ENCODE data around the gene ADORA2B. TPM values are rescaled to one million over a fixed set of nuclear protein-coding genes. Genes with fewer than 3 reads are reported as not detected.

Gene ADORA2B
- total and polyA plus RNA-seq, 12 donors: 0.18 to 2.0 (median 0.64) TPM

DNA sequence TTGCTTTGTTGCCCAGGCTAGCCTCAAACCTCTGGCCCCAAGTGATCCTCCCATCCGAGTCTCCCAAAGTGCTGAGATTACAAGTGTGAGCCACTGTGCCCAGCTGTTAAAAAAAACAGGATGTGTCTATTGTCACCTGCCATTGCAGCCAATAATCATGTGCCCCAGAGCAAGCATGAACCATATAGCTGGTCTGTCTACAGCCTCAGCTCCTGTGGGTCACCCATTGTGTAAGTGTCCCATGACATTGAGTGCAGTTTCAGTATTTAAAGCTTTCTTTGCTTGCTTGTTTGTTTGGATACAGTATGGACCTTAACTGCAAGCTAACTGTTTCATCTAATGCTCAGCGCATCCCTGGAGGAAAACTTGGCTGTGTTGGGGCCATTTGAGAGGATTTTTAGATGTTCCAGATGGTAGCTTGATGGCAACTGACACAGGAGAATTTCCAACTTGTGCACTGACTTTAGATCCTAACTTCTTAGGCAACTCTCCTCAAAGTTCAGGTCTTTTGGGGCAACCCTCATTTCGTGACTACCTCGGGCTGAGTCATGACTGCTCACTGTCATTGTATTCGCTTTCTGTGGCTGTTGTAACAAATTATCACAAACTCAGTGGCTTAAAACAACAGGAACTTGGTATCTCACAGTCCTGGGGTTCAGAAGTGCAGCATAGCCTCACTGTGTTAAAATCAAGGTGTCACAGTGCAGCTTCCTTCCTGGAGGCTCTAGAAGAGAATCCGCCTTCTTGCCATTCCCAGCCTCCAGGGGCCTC, 30.3 kb upstream of the ADORA2B start:
- Histone ChIP-seq H3K9me3 (peaks cover 0 to 6% (median 0%) of the 10 kb centered on the region in 11 donors), H3K4me1 (peaks cover 4 to 34% (median 22%) of the 10 kb centered on the region in 9 donors), H3K4me3 (no peak overlapping the region), H3K27ac (peak overlapping the region in 5 of 10 donors; percentile 22 to 61 (median 35)), H3K36me3 (no peaks in the 10 kb centered on the region), H3K27me3 (peaks cover 0 to 19% (median 7%) of the 10 kb centered on the region in 7 donors)
- WGBS, 2 donors: 82 to 94% methylated on average over 6 of the region's 6 CpGs
- intact Hi-C loops (cut with DNase I): no loop called here
- ATAC-seq (no peak), DNase-seq (no peak)
- TF ChIP-seq, protein P1, sequence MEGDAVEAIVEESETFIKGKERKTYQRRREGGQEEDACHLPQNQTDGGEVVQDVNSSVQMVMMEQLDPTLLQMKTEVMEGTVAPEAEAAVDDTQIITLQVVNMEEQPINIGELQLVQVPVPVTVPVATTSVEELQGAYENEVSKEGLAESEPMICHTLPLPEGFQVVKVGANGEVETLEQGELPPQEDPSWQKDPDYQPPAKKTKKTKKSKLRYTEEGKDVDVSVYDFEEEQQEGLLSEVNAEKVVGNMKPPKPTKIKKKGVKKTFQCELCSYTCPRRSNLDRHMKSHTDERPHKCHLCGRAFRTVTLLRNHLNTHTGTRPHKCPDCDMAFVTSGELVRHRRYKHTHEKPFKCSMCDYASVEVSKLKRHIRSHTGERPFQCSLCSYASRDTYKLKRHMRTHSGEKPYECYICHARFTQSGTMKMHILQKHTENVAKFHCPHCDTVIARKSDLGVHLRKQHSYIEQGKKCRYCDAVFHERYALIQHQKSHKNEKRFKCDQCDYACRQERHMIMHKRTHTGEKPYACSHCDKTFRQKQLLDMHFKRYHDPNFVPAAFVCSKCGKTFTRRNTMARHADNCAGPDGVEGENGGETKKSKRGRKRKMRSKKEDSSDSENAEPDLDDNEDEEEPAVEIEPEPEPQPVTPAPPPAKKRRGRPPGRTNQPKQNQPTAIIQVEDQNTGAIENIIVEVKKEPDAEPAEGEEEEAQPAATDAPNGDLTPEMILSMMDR (IDR thresholded peaks at IDR 0.05): no peak

DNA sequence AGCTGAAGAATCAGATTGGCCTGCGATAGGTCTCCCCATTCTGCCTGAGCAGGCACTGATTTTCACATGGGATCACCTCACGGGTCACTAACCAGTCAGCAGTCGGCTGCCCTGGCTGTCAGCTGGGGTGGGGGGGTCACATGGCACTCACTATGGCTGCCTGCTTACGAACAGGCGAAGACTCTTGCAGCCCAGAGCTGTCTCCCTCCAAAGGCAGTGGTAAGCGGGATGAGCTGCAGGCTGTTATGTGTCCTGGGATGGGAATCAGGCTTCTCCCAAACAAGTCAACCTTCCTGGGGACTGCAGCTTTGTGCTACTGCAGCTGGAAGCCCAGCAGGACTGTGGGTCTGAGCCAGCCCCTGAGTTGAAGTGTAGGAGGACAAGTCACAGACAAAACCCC, 29.0 kb upstream of the ADORA2B start:
- peaks cover 0 to 6% (median 0%) of the 10 kb centered on the region in 11 donors for H3K9me3 ChIP-seq
- intact Hi-C loops (cut with DNase I): no loop called here
- DNase-seq: no peak
- 94 to 97% methylated on average over 6 of the region's 6 CpGs for WGBS, 2 donors
- H3K4me1 ChIP-seq: peaks cover 4 to 34% (median 22%) of the 10 kb centered on the region in 9 donors
- TF ChIP-seq, protein P1 (IDR thresholded peaks at IDR 0.05): no peak
- peaks cover 0 to 19% (median 7%) of the 10 kb centered on the region in 7 donors for H3K27me3 ChIP-seq
- no peaks in the 10 kb centered on the region for H3K36me3 ChIP-seq
- H3K27ac ChIP-seq: no peak overlapping the region
- no peak for ATAC-seq
- no peak overlapping the region for H3K4me3 ChIP-seq

DNA sequence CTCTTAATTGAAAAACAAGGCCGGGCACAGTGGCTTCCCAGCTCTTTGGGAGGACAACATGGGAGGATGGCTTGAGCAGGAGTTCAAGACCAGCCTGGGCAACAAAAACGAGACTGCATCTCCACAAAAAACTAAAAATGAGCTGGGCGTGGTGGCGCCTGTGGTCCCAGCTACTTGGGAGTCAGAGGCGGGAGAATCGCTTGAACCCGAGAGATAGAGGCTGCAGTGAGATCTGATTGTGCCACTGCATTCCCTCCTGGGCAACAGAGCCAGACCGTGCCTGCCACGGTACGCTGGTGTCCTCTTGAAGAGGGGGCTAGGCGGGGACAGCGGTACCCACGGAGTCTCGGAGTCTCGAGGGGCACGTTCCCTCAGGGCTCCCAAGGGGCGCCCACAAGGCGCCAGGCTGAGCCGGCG, 27.9 kb upstream of the ADORA2B start:
- DNase-seq (no peak), ATAC-seq (no peak)
- intact Hi-C loops (cut with DNase I): no loop called here
- H3K27ac ChIP-seq: no peak overlapping the region
- WGBS, 2 donors: 49 to 51% methylated on average over 20 of the region's 20 CpGs
- peaks cover 0 to 19% (median 7%) of the 10 kb centered on the region in 7 donors for H3K27me3 ChIP-seq
- no peaks in the 10 kb centered on the region for H3K36me3 ChIP-seq
- H3K4me3 ChIP-seq: peak overlapping the region in 5 of 10 donors; percentile 21 to 41 (median 35)
- peaks cover 4 to 36% (median 22%) of the 10 kb centered on the region in 9 donors for H3K4me1 ChIP-seq
- peaks cover 0 to 6% (median 0%) of the 10 kb centered on the region in 11 donors for H3K9me3 ChIP-seq
- TF ChIP-seq, protein P1 (IDR thresholded peaks at IDR 0.05): no peak

- Histone ChIP-seq H3K9me3 (peaks cover 0 to 6% (median 0%) of the 10 kb centered on the region in 11 donors), H3K36me3 (no peaks in the 10 kb centered on the region), H3K27me3 (peaks cover 0 to 19% (median 7%) of the 10 kb centered on the region in 7 donors), H3K27ac (peak overlapping the region in 1 of 10 donors; percentile 43), H3K4me1 (peaks cover 4 to 36% (median 22%) of the 10 kb centered on the region in 9 donors), H3K4me3 (peak overlapping the region in 8 of 10 donors; percentile 18 to 41 (median 29))
- TF ChIP-seq, protein P1 (IDR thresholded peaks at IDR 0.05): no peak
- peak in 7 of 8 donors; percentile 22 to 69 (median 48) for ATAC-seq
- WGBS, 2 donors: 14 to 16% methylated on average over 41 to 44 of the region's 44 CpGs
- DNase-seq: peak in 1 of 2 donors; percentile 29
- intact Hi-C loops (cut with DNase I): no loop called here
Observed at GRCh38 chr17:15917438-15918027, 27.4 kb upstream of the ADORA2B start.

Measured in heart right ventricle (tissue), 16 donors.